ENCODE data around the gene KIAA1755.
"Not testable (repeated sequence)": the region's sequence is repeated elsewhere in the genome, so short reads cannot be mapped to it uniquely, and the experiment has no call there.

Gene KIAA1755

GRCh38 chr20:38260025-38260377 is 534 bp downstream of the KIAA1755 start:
- no peak for FAIRE-seq

GRCh38 chr20:38258545-38259215 is 1.9 kb downstream of the KIAA1755 start:
- no peak for FAIRE-seq

- FAIRE-seq, result no peak
Observed at GRCh38 chr20:38256966-38257365, 3.6 kb downstream of the KIAA1755 start.

- no peak for FAIRE-seq
Observed at GRCh38 chr20:38256021-38256420, 4.5 kb downstream of the KIAA1755 start.

- FAIRE-seq, result no peak
Observed at GRCh38 chr20:38255393-38255792, 5.1 kb downstream of the KIAA1755 start.

GRCh38 chr20:38254621-38255020 is 5.9 kb downstream of the KIAA1755 start:
- not testable (repeated sequence) for FAIRE-seq

- no peak for FAIRE-seq
Observed at GRCh38 chr20:38253571-38253970, 7.0 kb downstream of the KIAA1755 start.

- no peak for FAIRE-seq
Observed at GRCh38 chr20:38252292-38253288, 7.9 kb downstream of the KIAA1755 start.

GRCh38 chr20:38251441-38251840 is 9.1 kb downstream of the KIAA1755 start:
- not testable (repeated sequence) for FAIRE-seq

- FAIRE-seq, result no peak
Observed at GRCh38 chr20:38250609-38251008, 9.9 kb downstream of the KIAA1755 start.

GRCh38 chr20:38249536-38250310 is 10.8 kb downstream of the KIAA1755 start:
- FAIRE-seq, result no peak

- no peak for FAIRE-seq
Observed at GRCh38 chr20:38248133-38248532, 12.4 kb downstream of the KIAA1755 start.

GRCh38 chr20:38247725-38248124 is 12.8 kb downstream of the KIAA1755 start:
- FAIRE-seq, result not testable (repeated sequence)

- FAIRE-seq, result no peak
Observed at GRCh38 chr20:38247166-38247509, 13.4 kb downstream of the KIAA1755 start.

- no peak for FAIRE-seq
Observed at GRCh38 chr20:38246357-38247165, 14.0 kb downstream of the KIAA1755 start.

GRCh38 chr20:38245753-38246152 is 14.8 kb downstream of the KIAA1755 start:
- no peak for FAIRE-seq

GRCh38 chr20:38243709-38244020 is 16.9 kb downstream of the KIAA1755 start:
- no peak for FAIRE-seq

GRCh38 chr20:38242848-38243708 is 17.5 kb downstream of the KIAA1755 start:
- no peak for FAIRE-seq

- no peak for FAIRE-seq
Observed at GRCh38 chr20:38241201-38241600, 19.3 kb downstream of the KIAA1755 start.

GRCh38 chr20:38239441-38239840 is 21.1 kb downstream of the KIAA1755 start:
- FAIRE-seq, result no peak

- no peak for FAIRE-seq
Observed at GRCh38 chr20:38238829-38239228, 21.7 kb downstream of the KIAA1755 start.

GRCh38 chr20:38237381-38237780 is 23.2 kb downstream of the KIAA1755 start:
- no peak for FAIRE-seq
